IgD-negative memory B cell (primary cell): ENCODE results near the gene PRKCZ. TPM values are rescaled to one million over a fixed set of nuclear protein-coding genes. Genes with fewer than 3 reads are reported as not detected.
"Not testable (repeated sequence)": the region's sequence is repeated elsewhere in the genome, so short reads cannot be mapped to it uniquely, and the experiment has no call there.

Experiments used
- H3K27ac Mint-ChIP-seq, 3 donors: one replicate each; pipeline ENCODE4 v1.8.0; 2020 to 2022; ENCODE audit warnings: mild to moderate bottlenecking in 3 of 3, mixed read lengths in 3 of 3, moderate library complexity in 1 of 3
- H3K27me3 Mint-ChIP-seq: one replicate; pipeline ENCODE4 v1.8.0; 2021; ENCODE audit warnings: mixed read lengths
- H3K36me3 Mint-ChIP-seq: one replicate; pipeline ENCODE4 v1.8.0; 2020; ENCODE audit warnings: mild to moderate bottlenecking, mixed read lengths
- H3K4me1 Mint-ChIP-seq, 3 donors: one replicate each; pipeline ENCODE4 v1.8.0; 2020 to 2022; ENCODE audit warnings: mixed read lengths in 3 of 3, mild to moderate bottlenecking in 1 of 3
- H3K4me3 Mint-ChIP-seq, 4 donors: one replicate each; pipeline ENCODE4 v1.8.0; 2020 to 2022; ENCODE audit warnings: mild to moderate bottlenecking in 4 of 4, mixed read lengths in 4 of 4, moderate library complexity in 3 of 4
- H3K9me3 Mint-ChIP-seq, 3 donors: one replicate each; pipeline ENCODE4 v1.8.0; 2020 to 2021; ENCODE audit warnings: mixed read lengths in 3 of 3, mild to moderate bottlenecking in 1 of 3
- polyA plus RNA-seq: library from polyadenylated mRNA; unstranded; fragments of 300-500 nt; fragmentation: Illumina TruSeq; gene quantifications from one replicate; pipeline ENCODE4 v1.2.3, GENCODE V29; 2021

PRKCZ gene
- polyA plus RNA-seq, 1 donor from 2014 or later: 12.0 TPM

DNA sequence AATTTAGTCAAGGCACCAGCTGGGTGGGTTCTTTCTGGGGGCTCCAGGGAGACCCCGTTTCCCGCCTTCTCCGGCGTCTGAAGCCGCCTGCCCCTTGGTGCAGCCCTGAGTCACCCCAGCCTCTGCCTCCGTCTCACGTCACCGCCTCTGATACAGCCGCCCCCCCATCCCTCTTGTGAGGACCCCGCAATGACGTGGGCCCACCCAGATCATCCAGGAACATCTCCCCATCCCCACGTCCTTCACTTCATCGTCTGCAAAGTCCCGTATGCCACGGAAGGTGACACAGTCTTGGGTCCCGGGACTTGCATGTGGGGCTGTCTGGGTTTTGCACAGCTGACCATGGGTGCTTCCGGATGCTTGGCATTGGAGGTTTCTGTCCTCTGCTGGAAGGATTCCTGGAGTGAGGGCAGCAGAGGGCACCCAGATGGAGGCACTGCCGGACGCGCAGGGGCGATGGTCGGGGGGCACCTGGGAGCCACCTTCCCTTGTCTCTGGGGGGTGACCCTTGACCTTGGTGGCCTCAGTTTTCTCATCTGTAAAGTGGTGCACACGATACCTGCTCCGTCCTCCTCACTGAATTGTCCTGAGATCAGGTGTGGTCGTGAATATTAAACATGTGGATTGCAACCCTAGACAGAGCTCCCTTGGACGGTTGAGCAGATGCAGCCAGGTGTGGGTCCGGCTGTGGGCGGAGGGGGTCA is 58.8 kb downstream of the PRKCZ start:
- H3K27me3 Mint-ChIP-seq: no peaks in the 10 kb centered on the region
- peaks cover 7 to 11% (median 10%) of the 10 kb centered on the region in 3 donors for H3K4me1 Mint-ChIP-seq
- H3K9me3 Mint-ChIP-seq: no peaks in the 10 kb centered on the region
- H3K4me3 Mint-ChIP-seq: no peak overlapping the region
- H3K27ac Mint-ChIP-seq: no peak overlapping the region
- no peaks in the 10 kb centered on the region for H3K36me3 Mint-ChIP-seq

DNA sequence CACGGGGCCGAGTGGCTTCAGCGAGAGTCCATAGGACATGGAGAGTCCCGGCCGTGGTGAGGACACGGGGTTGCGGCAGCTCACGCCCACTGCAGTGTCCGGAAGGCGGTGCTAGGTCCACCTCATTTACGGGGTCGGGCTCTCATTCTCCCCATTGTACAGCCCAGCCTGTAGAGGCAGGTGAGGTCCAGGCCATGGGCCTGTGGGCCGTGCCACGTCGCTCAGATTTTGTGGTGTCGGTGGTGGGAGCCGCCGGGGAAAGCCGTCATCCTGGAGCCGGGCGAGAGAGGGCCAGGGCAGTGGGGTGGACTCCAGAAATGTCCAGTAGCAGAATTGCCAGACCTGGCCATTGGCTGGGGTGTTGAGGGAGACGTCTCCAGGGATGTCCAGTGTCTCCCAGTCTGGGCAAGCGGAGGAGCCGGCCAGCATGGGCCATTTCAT is 59.4 kb downstream of the PRKCZ start:
- no peaks in the 10 kb centered on the region for H3K36me3 Mint-ChIP-seq
- no peaks in the 10 kb centered on the region for H3K27me3 Mint-ChIP-seq
- H3K9me3 Mint-ChIP-seq: no peaks in the 10 kb centered on the region
- no peak overlapping the region for H3K4me3 Mint-ChIP-seq
- peaks cover 7 to 11% (median 10%) of the 10 kb centered on the region in 3 donors for H3K4me1 Mint-ChIP-seq
- peak overlapping the region in 1 of 3 donors; percentile 23 for H3K27ac Mint-ChIP-seq

DNA sequence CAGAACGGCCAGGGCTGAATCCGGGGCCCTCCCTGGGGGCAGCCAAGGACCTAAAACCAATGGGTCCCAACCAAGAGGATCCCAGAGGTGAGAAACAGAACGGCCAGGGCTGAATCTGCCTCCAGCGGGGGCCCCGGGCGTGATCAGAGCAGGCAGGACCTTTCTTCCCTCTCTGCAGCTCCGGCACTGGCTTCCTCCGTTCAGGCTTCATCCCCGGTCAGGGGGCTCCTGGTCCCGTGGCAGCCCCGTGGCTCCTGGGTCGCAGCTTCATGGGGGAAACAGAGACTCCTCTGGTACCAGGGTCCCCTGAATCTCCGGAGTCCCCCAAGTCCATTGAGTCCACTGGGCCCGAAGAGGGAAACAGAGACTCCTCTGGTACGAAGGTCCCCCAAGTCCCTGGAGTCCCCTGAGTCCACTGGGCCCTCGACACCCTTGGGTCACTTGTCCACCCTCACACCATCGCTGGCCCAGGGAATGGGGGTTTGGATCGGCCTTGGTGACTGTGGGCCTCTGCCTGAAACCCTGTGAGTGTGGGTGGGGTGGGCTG is 60.1 kb downstream of the PRKCZ start:
- H3K27ac Mint-ChIP-seq: no peak overlapping the region

DNA sequence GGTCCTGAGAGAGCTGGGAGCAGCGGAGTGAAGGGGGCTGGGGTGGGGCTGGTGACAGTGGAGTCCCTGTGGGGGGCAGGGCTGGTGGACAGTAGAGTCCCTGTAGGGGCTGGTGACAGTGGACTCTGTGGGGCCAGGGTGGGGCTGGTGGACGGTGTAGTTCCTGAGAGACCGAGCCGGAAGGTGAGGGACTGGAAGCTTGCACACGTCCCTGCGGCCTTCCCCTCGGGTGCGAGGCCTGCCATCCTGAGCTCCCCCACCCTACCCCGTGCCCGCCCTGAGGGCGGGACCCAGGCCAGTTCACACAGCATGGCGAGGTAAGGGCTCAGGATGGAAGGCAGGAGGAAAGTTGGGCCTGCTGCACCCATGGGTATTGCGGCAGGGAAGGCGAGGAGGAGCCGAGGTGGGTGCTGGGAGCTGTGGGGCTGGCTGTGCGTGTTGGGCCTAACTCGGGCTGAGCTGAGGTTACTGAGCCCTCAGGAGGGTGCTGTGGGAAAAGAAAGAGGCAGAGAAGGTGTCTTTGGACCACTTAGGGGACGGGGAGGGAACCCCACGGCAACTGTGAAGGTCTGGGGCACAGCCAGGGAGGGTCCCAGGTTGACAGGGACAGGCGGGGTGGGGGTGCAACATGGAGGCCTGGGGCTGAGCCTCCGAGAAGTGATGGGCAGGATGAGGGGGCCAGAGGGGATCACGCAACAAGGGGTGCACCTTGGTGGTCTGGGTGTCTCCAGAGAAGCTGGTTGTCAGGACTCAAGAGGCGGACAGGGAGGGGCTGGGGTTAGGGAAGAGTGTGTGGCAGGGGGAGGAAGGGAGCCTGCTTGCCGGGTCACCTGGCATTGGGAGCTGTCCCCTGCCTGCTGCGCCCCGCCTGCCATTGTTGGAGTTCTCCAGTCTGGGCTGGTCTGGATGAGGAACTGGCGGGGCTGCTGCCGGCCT is 60.8 kb downstream of the PRKCZ start:
- no peaks in the 10 kb centered on the region for H3K36me3 Mint-ChIP-seq
- no peaks in the 10 kb centered on the region for H3K27me3 Mint-ChIP-seq
- no peak overlapping the region for H3K27ac Mint-ChIP-seq
- H3K4me1 Mint-ChIP-seq: peaks cover 9 to 13% (median 13%) of the 10 kb centered on the region in 3 donors
- H3K4me3 Mint-ChIP-seq: peak overlapping the region in 1 of 4 donors; percentile 47
- H3K9me3 Mint-ChIP-seq: no peaks in the 10 kb centered on the region

More for the DNA sequence above, 60.1 kb downstream of the PRKCZ start:
- no peak overlapping the region for H3K4me3 Mint-ChIP-seq
- no peaks in the 10 kb centered on the region for H3K27me3 Mint-ChIP-seq
- no peaks in the 10 kb centered on the region for H3K36me3 Mint-ChIP-seq
- H3K4me1 Mint-ChIP-seq: peaks cover 7 to 11% (median 10%) of the 10 kb centered on the region in 3 donors
- no peaks in the 10 kb centered on the region for H3K9me3 Mint-ChIP-seq

- H3K27ac Mint-ChIP-seq: peak overlapping the region in 2 of 3 donors; percentile 81 to 84
Measured at GRCh38 chr1:2111674-2112035, 61.4 kb downstream of the PRKCZ start.

DNA sequence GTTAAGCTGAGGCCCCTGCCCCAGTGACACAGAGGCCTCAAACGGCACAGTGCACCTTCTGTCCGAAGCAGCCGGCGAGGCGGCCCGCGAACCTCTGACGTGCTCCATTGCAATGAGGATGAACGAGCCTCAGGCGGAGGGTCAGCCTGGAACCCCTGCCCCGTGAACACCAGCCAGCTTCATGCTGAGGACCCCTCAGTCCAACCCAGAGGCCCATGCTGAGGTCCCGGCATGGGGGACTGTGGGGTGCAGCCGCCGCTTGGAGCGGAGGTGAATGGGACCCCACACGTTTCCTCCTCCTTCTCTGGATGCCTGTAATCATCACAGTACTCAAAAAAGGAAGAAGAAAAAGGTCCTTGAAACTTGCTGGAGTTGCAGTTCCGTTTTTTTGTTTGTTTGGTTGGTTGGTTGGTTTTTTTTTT is 62.1 kb downstream of the PRKCZ start:
- no peaks in the 10 kb centered on the region for H3K27me3 Mint-ChIP-seq
- H3K4me1 Mint-ChIP-seq: peaks cover 10 to 19% (median 14%) of the 10 kb centered on the region in 3 donors
- peak overlapping the region; percentile 50 to 82 (median 62) for H3K4me3 Mint-ChIP-seq
- H3K27ac Mint-ChIP-seq: peak overlapping the region; percentile 78 to 84 (median 81)
- H3K36me3 Mint-ChIP-seq: no peaks in the 10 kb centered on the region
- H3K9me3 Mint-ChIP-seq: no peaks in the 10 kb centered on the region

More at GRCh38 chr1:2111674-2112035, 61.4 kb downstream of the PRKCZ start:
- H3K27me3 Mint-ChIP-seq: no peaks in the 10 kb centered on the region
- H3K9me3 Mint-ChIP-seq: no peaks in the 10 kb centered on the region
- H3K4me3 Mint-ChIP-seq: peak overlapping the region in 2 of 4 donors; percentile 56 to 82
- H3K36me3 Mint-ChIP-seq: no peaks in the 10 kb centered on the region
- H3K4me1 Mint-ChIP-seq: peaks cover 10 to 18% (median 14%) of the 10 kb centered on the region in 3 donors

DNA sequence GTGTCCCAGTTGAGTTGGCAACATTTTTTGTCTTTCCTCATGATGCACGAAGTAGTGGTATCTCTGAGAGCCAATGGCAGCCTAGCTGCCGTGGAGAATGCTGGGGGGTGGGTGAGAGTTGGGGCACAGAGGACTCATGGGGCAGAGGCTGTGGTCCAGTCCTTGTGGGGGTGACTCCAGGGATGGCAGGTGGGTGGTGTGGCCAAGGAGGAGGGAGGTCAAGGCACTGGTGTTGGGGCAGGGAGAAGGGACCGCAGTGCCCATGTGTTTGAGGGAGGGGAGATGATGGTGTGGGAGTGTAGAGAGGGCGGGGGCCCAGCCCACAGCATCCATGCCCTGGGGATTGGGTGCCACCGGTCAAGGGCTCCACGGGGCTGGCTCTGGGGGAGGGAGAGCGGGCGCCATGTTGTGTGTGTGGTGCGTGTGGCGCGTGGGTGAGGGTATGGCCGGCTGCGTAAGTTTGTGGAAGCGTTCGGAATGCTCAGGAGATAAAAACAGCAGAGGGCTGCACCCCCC is 63.5 kb downstream of the PRKCZ start:
- Mint-ChIP-seq H3K9me3 (peaks cover 0 to under 1% (median 0%) of the 10 kb centered on the region in 3 donors), H3K4me3 (no peak overlapping the region), H3K27ac (no peak overlapping the region), H3K27me3 (no peaks in the 10 kb centered on the region), H3K36me3 (no peaks in the 10 kb centered on the region), H3K4me1 (peaks cover 16 to 25% (median 17%) of the 10 kb centered on the region in 3 donors)

- peaks cover 19 to 28% (median 21%) of the 10 kb centered on the region in 3 donors for H3K4me1 Mint-ChIP-seq
- H3K36me3 Mint-ChIP-seq, H3K4me3 Mint-ChIP-seq, H3K9me3 Mint-ChIP-seq, H3K27me3 Mint-ChIP-seq, H3K27ac Mint-ChIP-seq: not testable (repeated sequence)
Measured at GRCh38 chr1:2114635-2115007, 64.4 kb downstream of the PRKCZ start.

GRCh38 chr1:2115008-2115641 is 64.9 kb downstream of the PRKCZ start:
- Mint-ChIP-seq H3K36me3 (peaks cover 3% of the 10 kb centered on the region), H3K4me1 (peaks cover 19 to 28% (median 21%) of the 10 kb centered on the region in 3 donors), H3K9me3 (peaks cover 0 to 5% (median 0%) of the 10 kb centered on the region in 3 donors), H3K4me3 (no peak overlapping the region), H3K27me3 (no peaks in the 10 kb centered on the region), H3K27ac (no peak overlapping the region)

DNA sequence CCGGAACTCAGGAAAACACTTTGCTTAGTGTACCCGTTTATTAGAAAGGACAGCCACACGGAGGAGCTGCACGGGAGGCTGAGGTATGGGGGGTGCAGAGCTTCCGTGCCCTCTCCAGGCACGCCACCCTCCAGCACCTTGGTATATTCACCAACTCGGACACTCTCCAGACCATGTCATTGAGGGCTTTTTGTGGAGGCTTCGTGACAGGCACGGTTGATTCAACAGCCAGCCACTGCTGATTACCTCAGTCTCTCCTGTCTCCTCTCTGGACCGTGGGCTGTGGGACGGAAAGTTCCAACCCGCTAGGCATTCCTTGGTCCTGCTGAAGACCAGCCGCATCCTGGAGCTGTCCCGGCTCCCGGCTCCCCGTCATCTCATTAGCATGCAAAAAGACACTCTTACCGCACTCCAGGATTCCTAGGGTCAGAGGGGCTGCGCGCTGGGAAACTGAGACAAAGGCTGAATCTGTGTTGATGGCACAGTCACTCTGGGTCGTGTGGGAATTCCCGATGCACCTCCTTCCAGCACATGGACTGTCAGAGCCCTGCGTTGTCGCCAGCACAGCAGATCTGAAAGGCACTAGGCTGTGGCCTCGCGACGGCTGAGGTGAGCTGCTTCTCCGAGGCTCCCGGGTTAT is 65.6 kb downstream of the PRKCZ start:
- Mint-ChIP-seq H3K4me1 (peaks cover 19 to 28% (median 23%) of the 10 kb centered on the region in 3 donors), H3K27me3 (no peaks in the 10 kb centered on the region), H3K9me3 (peaks cover 0 to 5% (median 0%) of the 10 kb centered on the region in 3 donors), H3K36me3 (peaks cover 3% of the 10 kb centered on the region), H3K4me3 (peak overlapping the region in 1 of 4 donors; percentile 32), H3K27ac (peak overlapping the region in 1 of 3 donors; percentile 87)

DNA sequence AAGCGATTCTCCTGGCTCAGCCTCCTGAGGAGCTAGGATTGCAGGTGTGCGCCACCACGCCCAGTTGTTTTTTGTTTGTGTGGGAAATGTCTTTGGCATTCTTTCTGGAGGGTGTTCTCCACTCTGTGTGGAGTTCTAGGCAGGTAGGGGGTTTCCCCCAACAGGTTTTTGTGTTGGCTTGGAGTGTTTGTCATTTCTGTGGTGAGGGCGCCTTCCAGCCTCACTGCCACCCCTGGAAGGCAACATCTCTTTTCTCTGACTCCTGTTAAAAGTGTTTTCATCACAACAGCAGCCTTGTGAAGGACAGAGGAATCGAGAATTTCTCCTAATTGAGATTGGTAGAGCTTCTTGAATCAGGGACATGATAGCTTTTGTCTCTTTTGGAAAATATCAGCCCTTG is 69.7 kb downstream of the PRKCZ start:
- Mint-ChIP-seq H3K4me3 (no peak overlapping the region), H3K4me1 (peaks cover 13 to 18% (median 17%) of the 10 kb centered on the region in 3 donors), H3K36me3 (peaks cover 3% of the 10 kb centered on the region), H3K27ac (no peak overlapping the region), H3K9me3 (peaks cover 0 to 5% (median 0%) of the 10 kb centered on the region in 3 donors), H3K27me3 (no peaks in the 10 kb centered on the region)

DNA sequence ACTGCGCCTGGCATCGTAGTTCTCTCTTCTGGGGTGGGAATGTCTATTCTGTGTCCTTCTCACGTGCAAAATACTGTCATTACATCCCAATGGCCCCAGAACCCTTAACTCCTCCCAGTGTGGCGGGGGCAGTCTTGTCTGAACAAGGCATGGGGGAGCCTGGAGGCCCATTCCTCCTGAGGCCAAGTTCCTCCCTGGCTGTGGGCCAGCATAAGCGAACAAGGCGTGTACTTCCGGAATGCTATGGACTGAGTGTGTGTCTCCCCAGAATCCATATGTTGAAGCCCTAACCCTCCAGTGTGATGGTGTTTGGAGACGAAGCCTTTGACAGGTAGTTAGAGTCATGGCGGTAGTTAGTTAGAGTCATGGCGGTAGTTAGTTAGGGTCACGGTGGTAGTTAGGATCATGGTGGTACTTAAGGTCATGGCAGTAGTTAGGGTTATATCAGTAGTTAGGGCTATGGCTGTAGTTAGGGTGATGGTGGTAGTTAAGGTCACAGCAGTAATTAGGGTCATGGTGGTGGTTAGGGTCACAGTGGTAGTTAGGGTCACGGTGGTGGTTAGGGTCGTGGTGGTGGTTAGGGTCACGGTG is 71.0 kb downstream of the PRKCZ start:
- H3K27ac Mint-ChIP-seq: no peak overlapping the region
- peaks cover 14 to 19% (median 15%) of the 10 kb centered on the region in 3 donors for H3K4me1 Mint-ChIP-seq
- H3K9me3 Mint-ChIP-seq: peaks cover 0 to 5% (median 0%) of the 10 kb centered on the region in 3 donors
- H3K27me3 Mint-ChIP-seq: no peaks in the 10 kb centered on the region
- peaks cover 5% of the 10 kb centered on the region for H3K36me3 Mint-ChIP-seq
- H3K4me3 Mint-ChIP-seq: no peak overlapping the region

DNA sequence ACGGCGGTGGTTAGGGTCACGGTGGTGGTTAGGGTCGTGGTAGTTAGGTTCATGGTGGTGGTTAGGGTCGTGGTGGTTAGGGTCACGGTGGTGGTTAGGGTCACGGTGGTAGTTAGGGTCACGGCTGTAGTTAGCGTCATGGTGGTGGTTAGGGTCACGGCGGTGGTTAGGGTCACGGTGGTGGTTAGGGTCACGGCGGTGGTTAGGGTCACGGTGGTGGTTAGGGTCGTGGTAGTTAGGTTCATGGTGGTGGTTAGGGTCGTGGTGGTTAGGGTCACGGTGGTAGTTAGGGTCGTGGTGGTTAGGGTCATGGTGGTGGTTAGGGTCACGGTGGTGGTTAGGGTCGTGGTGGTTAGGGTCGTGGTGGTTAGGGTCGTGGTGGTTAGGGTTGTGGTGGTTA is 71.6 kb downstream of the PRKCZ start:
- H3K4me3 Mint-ChIP-seq, H3K36me3 Mint-ChIP-seq, H3K27me3 Mint-ChIP-seq, H3K27ac Mint-ChIP-seq, H3K9me3 Mint-ChIP-seq: not testable (repeated sequence)
- H3K4me1 Mint-ChIP-seq: peaks cover 11 to 20% (median 16%) of the 10 kb centered on the region in 3 donors
